WTC11 (cell line): ENCODE results near the gene PTPN4. TPM values are rescaled to one million over a fixed set of nuclear protein-coding genes. Genes with fewer than 3 reads are reported as not detected.

Experiments used
- ATAC-seq: fragments of 200-7000 bp; cut with Tn5 transposase; 2 replicates; pipeline ENCODE4 v1.10.0; 2021; ENCODE audit warnings: mild to moderate bottlenecking, moderate library complexity
- CTCF ChIA-PET: fragments of 300-600 bp; sonication (Branson Sonifier 250); formaldehyde crosslinking; loops from one replicate; lab custom pipeline; 2021; ENCODE audit warnings: antibody characterized with exemption; lab: Charles Lee
- POLR2A ChIA-PET: fragments of 350-600 bp; sonication (Branson Sonifier 250); formaldehyde crosslinking; loops from one replicate; lab custom pipeline; 2021; ENCODE audit warnings: antibody characterized with exemption; lab: Charles Lee
- DNase-seq: peaks from one replicate; pipeline ENCODE4 v3.0.0; 2021; ENCODE audit warnings: low spot score
- H3K27ac Mint-ChIP-seq: 2 replicates; pipeline ENCODE4 v1.8.0; 2021; ENCODE audit warnings: mixed read lengths
- H3K27me3 Mint-ChIP-seq: 2 replicates; pipeline ENCODE4 v1.8.0; 2021; ENCODE audit warnings: low read depth, mild to moderate bottlenecking, moderate library complexity, mixed read lengths
- H3K36me3 Mint-ChIP-seq: 2 replicates; pipeline ENCODE4 v1.8.0; 2021; ENCODE audit warnings: mixed read lengths
- H3K4me1 Mint-ChIP-seq: 2 replicates; pipeline ENCODE4 v1.8.0; 2022; ENCODE audit warnings: mixed read lengths
- H3K4me3 Mint-ChIP-seq: 2 replicates; pipeline ENCODE4 v1.8.0; 2021; ENCODE audit warnings: mild to moderate bottlenecking, moderate library complexity, mixed read lengths
- H3K9me3 Mint-ChIP-seq: 2 replicates; pipeline ENCODE4 v1.8.0; 2021; ENCODE audit warnings: mixed read lengths
- ERG ChIP-seq: fragments of 250-450 bp; sonication (Bioruptor Pico); IDR thresholded peaks from 2 replicates; pipeline ENCODE4 v1.8.0; 2021; ENCODE audit warnings: mild to moderate bottlenecking
- FOXP1 ChIP-seq: sonication (generic); formaldehyde crosslinking; IDR thresholded peaks from 2 replicates; pipeline ENCODE4 v1.8.0; 2022; ENCODE audit warnings: missing genetic modification reagents, mild to moderate bottlenecking, moderate library complexity, borderline replicate concordance
- GABPB1 ChIP-seq: sonication (generic); formaldehyde crosslinking; IDR thresholded peaks from 2 replicates; pipeline ENCODE4 v1.8.1; 2023; ENCODE audit warnings: mild to moderate bottlenecking, missing genetic modification reagents
- JUN ChIP-seq: sonication (generic); formaldehyde crosslinking; IDR thresholded peaks from 2 replicates; pipeline ENCODE4 v1.8.0; 2023; ENCODE audit warnings: mild to moderate bottlenecking, missing genetic modification reagents
- NFE2L1 ChIP-seq: sonication (generic); formaldehyde crosslinking; IDR thresholded peaks from 2 replicates; pipeline ENCODE4 v1.8.1; 2023; ENCODE audit warnings: missing genetic modification reagents
- NFYB ChIP-seq: sonication (generic); formaldehyde crosslinking; conservative IDR thresholded peaks from 2 replicates; pipeline ENCODE4 v1.8.0; 2022; ENCODE audit warnings: low read depth, missing genetic modification reagents
- NR3C1 ChIP-seq: sonication (generic); formaldehyde crosslinking; conservative IDR thresholded peaks from 2 replicates; pipeline ENCODE4 v1.8.1; 2023; ENCODE audit warnings: low read depth, mild to moderate bottlenecking, missing genetic modification reagents
- OVOL2 ChIP-seq: fragments of 250-450 bp; sonication (Bioruptor Pico); IDR thresholded peaks from 2 replicates; pipeline ENCODE4 v1.9.0; 2021; ENCODE audit warnings: mild to moderate bottlenecking, borderline replicate concordance
- SP1 ChIP-seq: sonication (generic); formaldehyde crosslinking; conservative IDR thresholded peaks from 2 replicates; pipeline ENCODE4 v1.8.1; 2022; ENCODE audit warnings: missing genetic modification reagents
- TCF7 ChIP-seq: sonication (generic); formaldehyde crosslinking; IDR thresholded peaks from 2 replicates; pipeline ENCODE4 v1.8.0; 2022; ENCODE audit warnings: mild to moderate bottlenecking, low read depth, missing genetic modification reagents, moderate library complexity
- ZNF317 ChIP-seq: sonication (generic); formaldehyde crosslinking; IDR thresholded peaks from 2 replicates; pipeline ENCODE4 v1.8.1; 2023; ENCODE audit warnings: low read depth, mild to moderate bottlenecking, moderate library complexity, missing genetic modification reagents, borderline replicate concordance
- ZNF423 ChIP-seq: fragments of 250-450 bp; sonication (Bioruptor Pico); IDR thresholded peaks from 2 replicates; pipeline ENCODE4 v2.1.2; 2022; ENCODE audit warnings: mild to moderate bottlenecking, moderate library complexity
- ZNF671 ChIP-seq: fragments of 250-450 bp; sonication (Bioruptor Pico); IDR thresholded peaks from 2 replicates; pipeline ENCODE4 v1.8.0; 2021; ENCODE audit warnings: mild to moderate bottlenecking
- total RNA-seq: library from RNA; stranded (reverse); gene quantifications from 3 replicates; pipeline ENCODE4 v1.2.3, GENCODE V29; 2021
- TF ChIP-seq, protein P1 (sequence below): sonication (generic); formaldehyde crosslinking; IDR thresholded peaks from 2 replicates; pipeline ENCODE4 v1.8.0; 2023; ENCODE audit warnings: missing genetic modification reagents, mild to moderate bottlenecking, borderline replicate concordance
- TF ChIP-seq, protein P2 (sequence below): fragments of 250-450 bp; sonication (Bioruptor Pico); IDR thresholded peaks from 2 replicates; pipeline ENCODE4 v1.9.0; 2021; ENCODE audit warnings: mild to moderate bottlenecking, borderline replicate concordance
- TF ChIP-seq, protein P3 (sequence below): sonication (generic); formaldehyde crosslinking; IDR thresholded peaks from 2 replicates; pipeline ENCODE4 v1.8.1; 2023; ENCODE audit warnings: mild to moderate bottlenecking, missing genetic modification reagents, borderline replicate concordance
- TF ChIP-seq, protein P4 (sequence below): sonication (generic); formaldehyde crosslinking; IDR thresholded peaks from 2 replicates; pipeline ENCODE4 v1.8.1; 2022; ENCODE audit warnings: missing genetic modification reagents, borderline replicate concordance
- TF ChIP-seq, protein P5 (sequence below): fragments of 250-450 bp; sonication (Bioruptor Pico); IDR thresholded peaks from 2 replicates; pipeline ENCODE4 v2.1.2; 2022; ENCODE audit warnings: mild to moderate bottlenecking, moderate library complexity

PTPN4 gene
- total RNA-seq, 1 experiment from 2014 or later = 85.8 TPM

- Mint-ChIP-seq H3K36me3 (0 out of 2 replicates have a peak, but pooled peaks cover 2% of the 10 kb centered on the region), H3K4me3 (peak overlapping the region; percentile 96), H3K27me3 (no peaks in the 10 kb centered on the region), H3K9me3 (no peaks in the 10 kb centered on the region), H3K4me1 (peaks cover 42% of the 10 kb centered on the region), H3K27ac (peak overlapping the region; percentile 96)
- DNase-seq = no peak
- no peak for ATAC-seq
- CTCF ChIA-PET = interaction anchor here (0.8 to 1.1 kb wide), 2 partner anchors 10 to 58 kb away, joined by 3 to 4 read pairs; no protein-coding TSS in a partner anchor
- TF ChIP-seq GABPB1 (CRISPR knock-in tag) (peak; percentile 77), ZNF423 (no peak), NFYB (CRISPR knock-in tag) (no peak), ZNF317 (CRISPR knock-in tag) (no peak)
- TF ChIP-seq, protein P1, sequence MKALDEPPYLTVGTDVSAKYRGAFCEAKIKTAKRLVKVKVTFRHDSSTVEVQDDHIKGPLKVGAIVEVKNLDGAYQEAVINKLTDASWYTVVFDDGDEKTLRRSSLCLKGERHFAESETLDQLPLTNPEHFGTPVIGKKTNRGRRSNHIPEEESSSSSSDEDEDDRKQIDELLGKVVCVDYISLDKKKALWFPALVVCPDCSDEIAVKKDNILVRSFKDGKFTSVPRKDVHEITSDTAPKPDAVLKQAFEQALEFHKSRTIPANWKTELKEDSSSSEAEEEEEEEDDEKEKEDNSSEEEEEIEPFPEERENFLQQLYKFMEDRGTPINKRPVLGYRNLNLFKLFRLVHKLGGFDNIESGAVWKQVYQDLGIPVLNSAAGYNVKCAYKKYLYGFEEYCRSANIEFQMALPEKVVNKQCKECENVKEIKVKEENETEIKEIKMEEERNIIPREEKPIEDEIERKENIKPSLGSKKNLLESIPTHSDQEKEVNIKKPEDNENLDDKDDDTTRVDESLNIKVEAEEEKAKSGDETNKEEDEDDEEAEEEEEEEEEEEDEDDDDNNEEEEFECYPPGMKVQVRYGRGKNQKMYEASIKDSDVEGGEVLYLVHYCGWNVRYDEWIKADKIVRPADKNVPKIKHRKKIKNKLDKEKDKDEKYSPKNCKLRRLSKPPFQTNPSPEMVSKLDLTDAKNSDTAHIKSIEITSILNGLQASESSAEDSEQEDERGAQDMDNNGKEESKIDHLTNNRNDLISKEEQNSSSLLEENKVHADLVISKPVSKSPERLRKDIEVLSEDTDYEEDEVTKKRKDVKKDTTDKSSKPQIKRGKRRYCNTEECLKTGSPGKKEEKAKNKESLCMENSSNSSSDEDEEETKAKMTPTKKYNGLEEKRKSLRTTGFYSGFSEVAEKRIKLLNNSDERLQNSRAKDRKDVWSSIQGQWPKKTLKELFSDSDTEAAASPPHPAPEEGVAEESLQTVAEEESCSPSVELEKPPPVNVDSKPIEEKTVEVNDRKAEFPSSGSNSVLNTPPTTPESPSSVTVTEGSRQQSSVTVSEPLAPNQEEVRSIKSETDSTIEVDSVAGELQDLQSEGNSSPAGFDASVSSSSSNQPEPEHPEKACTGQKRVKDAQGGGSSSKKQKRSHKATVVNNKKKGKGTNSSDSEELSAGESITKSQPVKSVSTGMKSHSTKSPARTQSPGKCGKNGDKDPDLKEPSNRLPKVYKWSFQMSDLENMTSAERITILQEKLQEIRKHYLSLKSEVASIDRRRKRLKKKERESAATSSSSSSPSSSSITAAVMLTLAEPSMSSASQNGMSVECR (CRISPR knock-in tag) = no peak
- TF ChIP-seq, protein P2, sequence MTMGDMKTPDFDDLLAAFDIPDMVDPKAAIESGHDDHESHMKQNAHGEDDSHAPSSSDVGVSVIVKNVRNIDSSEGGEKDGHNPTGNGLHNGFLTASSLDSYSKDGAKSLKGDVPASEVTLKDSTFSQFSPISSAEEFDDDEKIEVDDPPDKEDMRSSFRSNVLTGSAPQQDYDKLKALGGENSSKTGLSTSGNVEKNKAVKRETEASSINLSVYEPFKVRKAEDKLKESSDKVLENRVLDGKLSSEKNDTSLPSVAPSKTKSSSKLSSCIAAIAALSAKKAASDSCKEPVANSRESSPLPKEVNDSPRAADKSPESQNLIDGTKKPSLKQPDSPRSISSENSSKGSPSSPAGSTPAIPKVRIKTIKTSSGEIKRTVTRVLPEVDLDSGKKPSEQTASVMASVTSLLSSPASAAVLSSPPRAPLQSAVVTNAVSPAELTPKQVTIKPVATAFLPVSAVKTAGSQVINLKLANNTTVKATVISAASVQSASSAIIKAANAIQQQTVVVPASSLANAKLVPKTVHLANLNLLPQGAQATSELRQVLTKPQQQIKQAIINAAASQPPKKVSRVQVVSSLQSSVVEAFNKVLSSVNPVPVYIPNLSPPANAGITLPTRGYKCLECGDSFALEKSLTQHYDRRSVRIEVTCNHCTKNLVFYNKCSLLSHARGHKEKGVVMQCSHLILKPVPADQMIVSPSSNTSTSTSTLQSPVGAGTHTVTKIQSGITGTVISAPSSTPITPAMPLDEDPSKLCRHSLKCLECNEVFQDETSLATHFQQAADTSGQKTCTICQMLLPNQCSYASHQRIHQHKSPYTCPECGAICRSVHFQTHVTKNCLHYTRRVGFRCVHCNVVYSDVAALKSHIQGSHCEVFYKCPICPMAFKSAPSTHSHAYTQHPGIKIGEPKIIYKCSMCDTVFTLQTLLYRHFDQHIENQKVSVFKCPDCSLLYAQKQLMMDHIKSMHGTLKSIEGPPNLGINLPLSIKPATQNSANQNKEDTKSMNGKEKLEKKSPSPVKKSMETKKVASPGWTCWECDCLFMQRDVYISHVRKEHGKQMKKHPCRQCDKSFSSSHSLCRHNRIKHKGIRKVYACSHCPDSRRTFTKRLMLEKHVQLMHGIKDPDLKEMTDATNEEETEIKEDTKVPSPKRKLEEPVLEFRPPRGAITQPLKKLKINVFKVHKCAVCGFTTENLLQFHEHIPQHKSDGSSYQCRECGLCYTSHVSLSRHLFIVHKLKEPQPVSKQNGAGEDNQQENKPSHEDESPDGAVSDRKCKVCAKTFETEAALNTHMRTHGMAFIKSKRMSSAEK (CRISPR knock-in tag) = no peak
- POLR2A ChIA-PET = interaction anchor here (0.8 to 1.5 kb wide), 3 partner anchors 31 to 252 kb away, joined by 3 to 5 read pairs (median 4); partner anchors contain the start of gene EPB41L5
These were observed 1.2 kb downstream of the PTPN4 start for GRCh38 chr2:119760956-119761275.

DNA sequence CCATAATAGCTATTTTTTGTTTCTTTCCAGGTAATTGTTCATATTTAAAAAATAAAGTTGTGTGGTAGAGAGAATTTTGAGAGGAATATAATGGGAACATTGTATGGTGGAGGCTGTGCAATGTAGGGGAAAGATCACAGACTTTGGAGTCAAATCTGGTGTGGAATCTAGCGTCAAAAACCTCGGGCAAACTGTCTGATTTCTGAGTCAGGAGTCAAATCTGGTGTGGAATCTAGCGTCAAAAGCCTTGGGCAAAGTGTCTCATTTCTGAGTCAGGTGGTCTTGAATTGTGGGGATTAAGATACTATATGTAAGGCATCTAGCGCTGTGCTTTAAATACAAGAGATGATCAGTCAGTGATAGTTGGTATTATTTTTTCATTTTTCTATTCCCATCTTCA lies 5.1 kb downstream of the PTPN4 start:
- H3K9me3 Mint-ChIP-seq = no peaks in the 10 kb centered on the region
- peak overlapping the region; percentile 29 for H3K4me3 Mint-ChIP-seq
- ChIA-PET POLR2A (no interaction called here), CTCF (interaction anchor here (0.6 to 1.4 kb wide), 2 partner anchors 62 to 682 kb away, joined by 3 to 4 read pairs; no protein-coding TSS in a partner anchor)
- no peaks in the 10 kb centered on the region for H3K27me3 Mint-ChIP-seq
- 0 out of 2 replicates have a peak, but pooled peaks cover 2% of the 10 kb centered on the region for H3K36me3 Mint-ChIP-seq
- DNase-seq (no peak), ATAC-seq (no peak)
- peaks cover 38% of the 10 kb centered on the region for H3K4me1 Mint-ChIP-seq
- peak overlapping the region; percentile 20 for H3K27ac Mint-ChIP-seq
- TF ChIP-seq JUN (no peak), SP1 (CRISPR knock-in tag) (no peak), TCF7 (CRISPR knock-in tag) (no peak), ZNF671 (CRISPR knock-in tag) (no peak), OVOL2 (no peak), NFE2L1 (CRISPR knock-in tag) (no peak), FOXP1 (CRISPR knock-in tag) (no peak), NR3C1 (CRISPR knock-in tag) (no peak), ERG (CRISPR knock-in tag) (no peak), ZNF423 (no peak)
- TF ChIP-seq, protein P3, sequence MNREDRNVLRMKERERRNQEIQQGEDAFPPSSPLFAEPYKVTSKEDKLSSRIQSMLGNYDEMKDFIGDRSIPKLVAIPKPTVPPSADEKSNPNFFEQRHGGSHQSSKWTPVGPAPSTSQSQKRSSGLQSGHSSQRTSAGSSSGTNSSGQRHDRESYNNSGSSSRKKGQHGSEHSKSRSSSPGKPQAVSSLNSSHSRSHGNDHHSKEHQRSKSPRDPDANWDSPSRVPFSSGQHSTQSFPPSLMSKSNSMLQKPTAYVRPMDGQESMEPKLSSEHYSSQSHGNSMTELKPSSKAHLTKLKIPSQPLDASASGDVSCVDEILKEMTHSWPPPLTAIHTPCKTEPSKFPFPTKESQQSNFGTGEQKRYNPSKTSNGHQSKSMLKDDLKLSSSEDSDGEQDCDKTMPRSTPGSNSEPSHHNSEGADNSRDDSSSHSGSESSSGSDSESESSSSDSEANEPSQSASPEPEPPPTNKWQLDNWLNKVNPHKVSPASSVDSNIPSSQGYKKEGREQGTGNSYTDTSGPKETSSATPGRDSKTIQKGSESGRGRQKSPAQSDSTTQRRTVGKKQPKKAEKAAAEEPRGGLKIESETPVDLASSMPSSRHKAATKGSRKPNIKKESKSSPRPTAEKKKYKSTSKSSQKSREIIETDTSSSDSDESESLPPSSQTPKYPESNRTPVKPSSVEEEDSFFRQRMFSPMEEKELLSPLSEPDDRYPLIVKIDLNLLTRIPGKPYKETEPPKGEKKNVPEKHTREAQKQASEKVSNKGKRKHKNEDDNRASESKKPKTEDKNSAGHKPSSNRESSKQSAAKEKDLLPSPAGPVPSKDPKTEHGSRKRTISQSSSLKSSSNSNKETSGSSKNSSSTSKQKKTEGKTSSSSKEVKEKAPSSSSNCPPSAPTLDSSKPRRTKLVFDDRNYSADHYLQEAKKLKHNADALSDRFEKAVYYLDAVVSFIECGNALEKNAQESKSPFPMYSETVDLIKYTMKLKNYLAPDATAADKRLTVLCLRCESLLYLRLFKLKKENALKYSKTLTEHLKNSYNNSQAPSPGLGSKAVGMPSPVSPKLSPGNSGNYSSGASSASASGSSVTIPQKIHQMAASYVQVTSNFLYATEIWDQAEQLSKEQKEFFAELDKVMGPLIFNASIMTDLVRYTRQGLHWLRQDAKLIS = no peak
- TF ChIP-seq, protein P4, sequence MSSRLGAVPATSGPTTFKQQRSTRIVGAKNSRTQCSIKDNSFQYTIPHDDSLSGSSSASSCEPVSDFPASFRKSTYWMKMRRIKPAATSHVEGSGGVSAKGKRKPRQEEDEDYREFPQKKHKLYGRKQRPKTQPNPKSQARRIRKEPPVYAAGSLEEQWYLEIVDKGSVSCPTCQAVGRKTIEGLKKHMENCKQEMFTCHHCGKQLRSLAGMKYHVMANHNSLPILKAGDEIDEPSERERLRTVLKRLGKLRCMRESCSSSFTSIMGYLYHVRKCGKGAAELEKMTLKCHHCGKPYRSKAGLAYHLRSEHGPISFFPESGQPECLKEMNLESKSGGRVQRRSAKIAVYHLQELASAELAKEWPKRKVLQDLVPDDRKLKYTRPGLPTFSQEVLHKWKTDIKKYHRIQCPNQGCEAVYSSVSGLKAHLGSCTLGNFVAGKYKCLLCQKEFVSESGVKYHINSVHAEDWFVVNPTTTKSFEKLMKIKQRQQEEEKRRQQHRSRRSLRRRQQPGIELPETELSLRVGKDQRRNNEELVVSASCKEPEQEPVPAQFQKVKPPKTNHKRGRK (CRISPR knock-in tag) = no peak
- TF ChIP-seq, protein P5, sequence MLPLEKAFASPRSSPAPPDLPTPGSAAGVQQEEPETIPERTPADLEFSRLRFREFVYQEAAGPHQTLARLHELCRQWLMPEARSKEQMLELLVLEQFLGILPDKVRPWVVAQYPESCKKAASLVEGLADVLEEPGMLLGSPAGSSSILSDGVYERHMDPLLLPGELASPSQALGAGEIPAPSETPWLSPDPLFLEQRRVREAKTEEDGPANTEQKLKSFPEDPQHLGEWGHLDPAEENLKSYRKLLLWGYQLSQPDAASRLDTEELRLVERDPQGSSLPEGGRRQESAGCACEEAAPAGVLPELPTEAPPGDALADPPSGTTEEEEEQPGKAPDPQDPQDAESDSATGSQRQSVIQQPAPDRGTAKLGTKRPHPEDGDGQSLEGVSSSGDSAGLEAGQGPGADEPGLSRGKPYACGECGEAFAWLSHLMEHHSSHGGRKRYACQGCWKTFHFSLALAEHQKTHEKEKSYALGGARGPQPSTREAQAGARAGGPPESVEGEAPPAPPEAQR = no peak
